H1 (cell line): ENCODE measurements around the gene NELFA. TPM values are rescaled to one million over a fixed set of nuclear protein-coding genes. Genes with fewer than 3 reads are reported as not detected.

Source experiments
- CTCF ChIA-PET: fragments of 300-600 bp; sonication (Branson Sonifier 250); formaldehyde crosslinking; loops from one replicate; lab custom pipeline; 2021; ENCODE audit not compliant: partially characterized antibody; lab: Charles Lee
- POLR2A ChIA-PET: fragments of 300-600 bp; sonication (Branson Sonifier 250); formaldehyde crosslinking; loops from one replicate; lab custom pipeline; 2021; ENCODE audit warnings: inconsistent platforms; ENCODE audit not compliant: partially characterized antibody; lab: Charles Lee
- DNase-seq, 2 experiments: peaks; one replicate each; pipeline versions ENCODE4 v3.0.0 to v3.0.0-alpha.2; 2010 to 2022; ENCODE audit warnings: low spot score in 2 of 2, low read depth in 1 of 2, mixed read lengths in 1 of 2
- FAIRE-seq: peaks from 2 replicates; lab custom pipeline; 2011; peaks lifted over from hg19 to GRCh38; lab: Jason Lieb, UNC
- H2AFZ ChIP-seq: 2 replicates; pipeline ENCODE4 v1.8.1; 2012; ENCODE audit warnings: low read length, inconsistent platforms
- H2AK5ac ChIP-seq: 2 replicates; pipeline ENCODE4 v1.6.1; 2013; ENCODE audit warnings: low read depth, low read length
- H2BK120ac ChIP-seq: replicated peaks from 2 replicates; pipeline ENCODE3; 2013; ENCODE audit warnings: low read depth, low read length, inconsistent platforms
- H2BK12ac ChIP-seq: 2 replicates; pipeline ENCODE4 v1.6.1; 2013; ENCODE audit warnings: low read depth, low read length
- H2BK15ac ChIP-seq: 2 replicates; pipeline ENCODE4 v1.6.1; 2013; ENCODE audit warnings: low read length
- H2BK20ac ChIP-seq: 2 replicates; pipeline ENCODE4 v1.6.1; 2013; ENCODE audit warnings: low read length
- H2BK5ac ChIP-seq: 2 replicates; pipeline ENCODE4 v1.6.1; 2013; ENCODE audit warnings: low read depth, low read length
- H3K14ac ChIP-seq: 2 replicates; pipeline ENCODE4 v1.6.1; 2013; ENCODE audit warnings: inconsistent platforms; ENCODE audit not compliant: insufficient read length
- H3K18ac ChIP-seq: 2 replicates; pipeline ENCODE4 v1.6.1; 2013; ENCODE audit warnings: low read length; ENCODE audit errors: extremely low read depth
- H3K23ac ChIP-seq: 2 replicates; pipeline ENCODE4 v1.6.1; 2013; ENCODE audit warnings: inconsistent platforms; ENCODE audit not compliant: insufficient read length
- H3K23me2 ChIP-seq: 2 replicates; pipeline ENCODE4 v1.6.1; 2013; ENCODE audit warnings: low read depth, low read length
- H3K27ac ChIP-seq: 2 replicates; pipeline ENCODE4 v1.6.1; 2011; ENCODE audit warnings: low read depth, low read length, inconsistent platforms
- H3K27me3 ChIP-seq, 4 experiments: replicated peaks in 1 of 4; 1 replicate in 1 of 4; 2 replicates in 3 of 4; pipeline versions ENCODE4 v1.6.1 to v1.8.1; 2011 to 2013; ENCODE audit warnings: low read length in 3 of 4, mild to moderate bottlenecking in 3 of 4, inconsistent platforms in 2 of 4, mixed read lengths in 2 of 4, moderate library complexity in 1 of 4; ENCODE audit not compliant: control insufficient read depth in 3 of 4, insufficient read depth in 3 of 4; ENCODE audit errors: extremely low read depth in 1 of 4
- H3K36me3 ChIP-seq, 4 experiments: 2 replicates each; pipeline versions ENCODE4 v1.6.1 to v1.8.1; 2011 to 2013; ENCODE audit warnings: mild to moderate bottlenecking in 4 of 4, low read length in 3 of 4, moderate library complexity in 2 of 4, control low read depth in 1 of 4, inconsistent platforms in 1 of 4; ENCODE audit not compliant: insufficient read depth in 4 of 4, control insufficient read depth in 2 of 4
- H3K4ac ChIP-seq: replicated peaks from 2 replicates; pipeline ENCODE3; 2013; ENCODE audit warnings: low read length, low read depth, mixed read lengths, inconsistent platforms; ENCODE audit not compliant: insufficient read length
- H3K4me1 ChIP-seq, 4 experiments: replicated peaks in 1 of 4; 1 replicate in 1 of 4; 2 replicates in 3 of 4; pipeline versions ENCODE4 v1.6.1 to v1.8.1; 2011 to 2013; ENCODE audit warnings: low read length in 3 of 4, inconsistent platforms in 2 of 4, mixed read lengths in 1 of 4; ENCODE audit not compliant: insufficient read depth in 4 of 4, control insufficient read depth in 3 of 4
- H3K4me2 ChIP-seq, 2 experiments: 2 replicates each; pipeline versions ENCODE4 v1.6.1 to v1.8.1; 2011 to 2013; ENCODE audit warnings: low read depth in 2 of 2, low read length in 2 of 2, control low read depth in 1 of 2, inconsistent platforms in 1 of 2, mild to moderate bottlenecking in 1 of 2; ENCODE audit not compliant: insufficient read depth in 1 of 2
- H3K4me3 ChIP-seq, 4 experiments: fragments of 200-600, 300-600 bp in 1 of 4; sonication (generic), shearing (Covaris generic), sonication (Bioruptor Twin) in 1 of 4; 2 replicates each; pipeline versions ENCODE4 v1.5.1 to v1.8.1; 2011 to 2016; ENCODE audit warnings: low read length in 4 of 4, low read depth in 3 of 4, control low read depth in 2 of 4, inconsistent platforms in 2 of 4, mild to moderate bottlenecking in 2 of 4, mixed read lengths in 1 of 4, moderate library complexity in 1 of 4; ENCODE audit not compliant: insufficient read depth in 2 of 4; ENCODE audit errors: extremely low read depth in 1 of 4
- H3K56ac ChIP-seq: replicated peaks from 2 replicates; pipeline ENCODE3; 2013; ENCODE audit warnings: low read depth, mild to moderate bottlenecking, mixed read lengths, low read length, inconsistent platforms; ENCODE audit not compliant: insufficient read length
- H3K79me1 ChIP-seq: 2 replicates; pipeline ENCODE4 v1.6.1; 2013; ENCODE audit warnings: low read depth, low read length, control low read depth
- H3K79me2 ChIP-seq, 2 experiments: 2 replicates each; pipeline versions ENCODE4 v1.6.1 to v1.8.1; 2012 to 2013; ENCODE audit warnings: low read length in 2 of 2, mild to moderate bottlenecking in 2 of 2, inconsistent platforms in 1 of 2; ENCODE audit not compliant: insufficient read depth in 2 of 2, control insufficient read depth in 1 of 2
- H3K9ac ChIP-seq, 4 experiments: replicated peaks in 1 of 4; 1 replicate in 1 of 4; 2 replicates in 3 of 4; pipeline versions ENCODE4 v1.6.1 to v1.8.1; 2011 to 2013; ENCODE audit warnings: low read depth in 3 of 4, low read length in 3 of 4, control low read depth in 2 of 4, mild to moderate bottlenecking in 2 of 4, moderate library complexity in 2 of 4, inconsistent platforms in 1 of 4; ENCODE audit errors: extremely low read depth in 1 of 4
- H3K9me3 ChIP-seq, 2 experiments: 2 replicates each; pipeline versions ENCODE4 v1.6.1 to v1.8.1; 2012 to 2013; ENCODE audit warnings: mild to moderate bottlenecking in 2 of 2, moderate library complexity in 2 of 2, control low read depth in 1 of 2, inconsistent platforms in 1 of 2, low read depth in 1 of 2, low read length in 1 of 2, mixed read lengths in 1 of 2; ENCODE audit not compliant: insufficient read depth in 2 of 2
- H4K20me1 ChIP-seq, 2 experiments: replicated peaks in 1 of 2; 2 replicates each; pipeline versions ENCODE3 to v1.8.1; 2011 to 2013; ENCODE audit warnings: inconsistent platforms in 2 of 2, low read length in 2 of 2, mild to moderate bottlenecking in 1 of 2; ENCODE audit not compliant: insufficient read depth in 2 of 2, control insufficient read depth in 1 of 2
- H4K5ac ChIP-seq: 2 replicates; pipeline ENCODE4 v1.6.1; 2013; ENCODE audit warnings: low read length, low read depth, mixed read lengths, inconsistent platforms; ENCODE audit not compliant: insufficient read length
- H4K8ac ChIP-seq: 2 replicates; pipeline ENCODE4 v1.8.0; 2013; ENCODE audit warnings: mild to moderate bottlenecking, moderate library complexity, low read length, inconsistent platforms; ENCODE audit not compliant: insufficient read depth; ENCODE audit errors: extremely low read depth
- H4K91ac ChIP-seq: replicated peaks from 2 replicates; pipeline ENCODE3; 2013; ENCODE audit warnings: low read length, mixed read lengths, inconsistent platforms; ENCODE audit not compliant: insufficient read length
- CBX5 ChIP-seq: fragments of 300-800, 300-1000 bp; sonication (generic); IDR thresholded peaks from 2 replicates; pipeline ENCODE4 v1.7.1; 2016; ENCODE audit warnings: antibody characterized with exemption, low read length, low read depth
- CHD1 ChIP-seq: IDR thresholded peaks from 2 replicates; pipeline ENCODE4 v1.6.1; 2012; ENCODE audit warnings: low read depth, low read length, improper control_type of control experiment
- CREB1 ChIP-seq: IDR thresholded peaks from 2 replicates; pipeline ENCODE4 v1.6.1; 2012; ENCODE audit warnings: inconsistent platforms
- HDAC6 ChIP-seq: IDR thresholded peaks from one replicate; pipeline ENCODE4 v1.7.1; 2012; ENCODE audit warnings: low read depth, mild to moderate bottlenecking, inconsistent platforms, low read length, moderate library complexity
- MAX ChIP-seq: IDR thresholded peaks from 2 replicates; pipeline ENCODE4 v1.6.1; 2012; ENCODE audit warnings: inconsistent platforms
- POLR2AphosphoS5 ChIP-seq: IDR thresholded peaks from 2 replicates; pipeline ENCODE4 v1.6.1; 2011; ENCODE audit warnings: low read depth, low read length
- RFX5 ChIP-seq: IDR thresholded peaks from 2 replicates; pipeline ENCODE4 v1.6.1; 2011; ENCODE audit warnings: low read depth, low read length, improper control_type of control experiment, borderline replicate concordance
- RNF2 ChIP-seq: fragments of 200-900, 300-1000 bp; sonication (generic); IDR thresholded peaks from 2 replicates; pipeline ENCODE4 v1.7.1; 2016; ENCODE audit warnings: borderline replicate concordance, low read depth, mild to moderate bottlenecking, antibody characterized with exemption, low read length; ENCODE audit not compliant: poor library complexity, severe bottlenecking; ENCODE audit errors: missing control alignments
- RXRA ChIP-seq: IDR thresholded peaks from 2 replicates; pipeline ENCODE4 v1.6.1; 2011; ENCODE audit warnings: low read depth, mild to moderate bottlenecking, low read length, moderate library complexity; ENCODE audit not compliant: insufficient read depth
- SAP30 ChIP-seq: fragments of 300-600 bp; sonication (generic); IDR thresholded peaks from 2 replicates; pipeline ENCODE4 v1.7.1; 2012; ENCODE audit warnings: low read length, moderate library complexity, mild to moderate bottlenecking, inconsistent platforms; ENCODE audit not compliant: insufficient read depth, insufficient replicate concordance
- SP2 ChIP-seq: IDR thresholded peaks from 2 replicates; pipeline ENCODE4 v1.6.1; 2012; ENCODE audit warnings: mild to moderate bottlenecking, low read length, inconsistent platforms
- SP4 ChIP-seq: IDR thresholded peaks from 2 replicates; pipeline ENCODE4 v1.6.1; 2012; ENCODE audit warnings: low read length, inconsistent platforms
- SUZ12 ChIP-seq: fragments of 200-600 bp; sonication (generic); IDR thresholded peaks from 2 replicates; pipeline ENCODE4 v1.6.1; 2012; ENCODE audit warnings: mild to moderate bottlenecking, inconsistent platforms, low read length, moderate library complexity, mixed read lengths
- TAF7 ChIP-seq: optimal IDR thresholded peaks from 2 replicates; pipeline ENCODE3; 2011; ENCODE audit warnings: low read depth, mild to moderate bottlenecking, inconsistent platforms, low read length, moderate library complexity, borderline replicate concordance
- TBP ChIP-seq: IDR thresholded peaks from 2 replicates; pipeline ENCODE4 v1.6.1; 2011; ENCODE audit warnings: low read depth, low read length, improper control_type of control experiment
- WGBS, 2 experiments: shearing (Covaris generic) in 1 of 2; methylation state at CpG; one replicate each; pipeline versions ENCODE4 v1.1.6 to v1.1.7; 2013 to 2015; ENCODE audit warnings: low lambda C conversion rate in 2 of 2, mixed read lengths in 2 of 2, inconsistent platforms in 1 of 2, low coverage in 1 of 2, missing lambda C conversion rate in 1 of 2; ENCODE audit not compliant: insufficient replicate concordance in 2 of 2, insufficient coverage in 1 of 2, insufficient read length in 1 of 2; ENCODE audit errors: extremely low coverage in 1 of 2, missing lambda C conversion rate in 1 of 2; 5-methylcytosine and 5-hydroxymethylcytosine counted together
- polyA plus RNA-seq, 7 experiments: library from polyadenylated mRNA; depleted of rRNA in 3 of 7; stranded (reverse) in 5 of 7; unstranded in 2 of 7; fragments of >200 nt in 5 of 7; fragments of 200-250 nt in 2 of 7; gene quantifications; 1 replicate in 5 of 7; 2 replicates in 1 of 7; 4 replicates in 1 of 7; pipeline versions ENCODE4 v1.2.1 to v1.2.3, GENCODE V29; 2011 to 2013; ENCODE audit warnings: missing spikeins in 2 of 7, mixed read lengths in 2 of 7
- total RNA-seq: library from RNA; stranded (reverse); fragmentation: NEBNext Ultra II Directional; extraction: Animal tissue kit (Norgen Biotek cat#: 25700); gene quantifications from 2 replicates; pipeline ENCODE4 v1.2.1, GENCODE V29; 2021

The NELFA gene
- total and polyA plus RNA-seq, 2 of the 8 experiments (the other 6 are each of a cell fraction or from before 2014, with no cell fraction given) = 41.8 to 57.5 TPM

DNA sequence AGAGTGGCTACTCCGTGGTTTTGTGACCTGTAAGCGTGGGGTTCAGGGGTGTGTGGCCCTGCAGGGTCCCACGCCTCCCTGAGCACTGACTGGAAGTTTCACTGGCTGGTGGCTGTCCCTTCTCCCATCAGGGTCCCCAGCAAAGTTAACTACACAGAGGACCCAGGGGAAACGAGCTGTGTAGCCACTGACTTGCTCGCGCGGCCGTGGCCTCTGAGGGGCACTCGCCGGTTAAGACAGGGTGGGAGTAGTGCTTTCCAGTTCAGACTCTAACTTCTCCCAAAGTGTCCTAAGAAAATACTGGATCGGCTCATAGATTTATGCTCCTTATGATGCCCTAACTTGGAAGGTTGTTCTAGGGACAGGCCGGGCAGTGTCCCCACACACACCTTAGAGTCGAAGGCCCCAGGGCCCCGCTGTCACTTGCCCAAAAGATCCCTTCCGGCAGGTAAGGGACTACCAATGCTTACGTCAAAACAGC lies 28.2 kb downstream of the NELFA start:
- Histone ChIP-seq H3K23me2 (no peaks in the 10 kb centered on the region), H3K79me1 (no peaks in the 10 kb centered on the region), H3K4me1 (no peaks in the 10 kb centered on the region; a peak in 1 of 7 replicates), H3K18ac (no peak overlapping the region), H2AK5ac (no peak overlapping the region), H3K79me2 (no peaks in the 10 kb centered on the region), H3K4me3 (no peak overlapping the region), H2BK5ac (no peak overlapping the region), H4K91ac (no peak overlapping the region), H3K4ac (no peak overlapping the region), H2BK120ac (no peak overlapping the region), H3K9ac (no peak overlapping the region), H3K27ac (no peak overlapping the region), H3K36me3 (peaks cover 20 to 81% (median 61%) of the 10 kb centered on the region in 4 experiments), H3K14ac (no peak overlapping the region), H2BK15ac (no peak overlapping the region), H3K9me3 (no peaks in the 10 kb centered on the region), H4K5ac (no peak overlapping the region), H3K56ac (no peak overlapping the region), H3K4me2 (no peak overlapping the region), H2BK12ac (no peak overlapping the region), H3K23ac (no peak overlapping the region), H2AFZ (no peak overlapping the region), H2BK20ac (no peak overlapping the region), H3K27me3 (no peaks in the 10 kb centered on the region), H4K8ac (no peak overlapping the region), H4K20me1 (peaks cover 0 to 27% of the 10 kb centered on the region in 2 experiments)
- WGBS, 2 experiments = 90% methylated on average over 16 of the region's 16 CpGs; no CpG with 5 or more reads in 1 of the 2 experiments
- DNase-seq (no peak), FAIRE-seq (no peak)
- ChIA-PET CTCF (interaction anchor here (0.7 kb wide), 1 partner anchor 83 kb away, joined by 3 read pairs; no protein-coding TSS in a partner anchor), POLR2A (no interaction called here)
- TF ChIP-seq RFX5 (no peak), RNF2 (no peak), SP2 (no peak), POLR2AphosphoS5 (no peak), CREB1 (no peak), TBP (no peak), MAX (no peak), CHD1 (no peak), SAP30 (no peak), CBX5 (no peak), SUZ12 (no peak), SP4 (no peak), HDAC6 (no peak), RXRA (no peak), TAF7 (no peak)
